GDM1 (cell line): ENCODE measurements around the gene TOM1L2.

Source experiments
- DNase-seq: peaks from one replicate; lab custom pipeline; 2025; lab: John Stamatoyannopoulos, UW

The TOM1L2 gene

GRCh38 chr17:17848311-17849082 lies 123.7 kb downstream of the TOM1L2 start:
- no peak for DNase-seq

GRCh38 chr17:17847726-17848125 lies 124.5 kb downstream of the TOM1L2 start:
- DNase-seq = no peak

GRCh38 chr17:17847118-17847689 lies 125.0 kb downstream of the TOM1L2 start:
- DNase-seq = no peak

- DNase-seq = no peak
Observed at GRCh38 chr17:17846645-17847044, 125.6 kb downstream of the TOM1L2 start.

GRCh38 chr17:17846003-17846402 lies 126.2 kb downstream of the TOM1L2 start:
- no peak for DNase-seq

- no peak for DNase-seq
Observed at GRCh38 chr17:17845046-17845775, 127.0 kb downstream of the TOM1L2 start.

- no peak for DNase-seq
Observed at GRCh38 chr17:17844500-17844899, 127.7 kb downstream of the TOM1L2 start.

- DNase-seq = no peak
Observed at GRCh38 chr17:17844079-17844478, 128.1 kb downstream of the TOM1L2 start.

GRCh38 chr17:17843096-17843495 lies 129.1 kb downstream of the TOM1L2 start:
- DNase-seq = no peak

- DNase-seq = no peak
Observed at GRCh38 chr17:17842111-17842876, 129.9 kb downstream of the TOM1L2 start.

GRCh38 chr17:17841601-17842025 lies 130.6 kb downstream of the TOM1L2 start:
- no peak for DNase-seq

- no peak for DNase-seq
Observed at GRCh38 chr17:17840751-17841591, 131.2 kb downstream of the TOM1L2 start.

- no peak for DNase-seq
Observed at GRCh38 chr17:17839791-17840707, 132.2 kb downstream of the TOM1L2 start.

GRCh38 chr17:17837966-17838962 lies 133.9 kb downstream of the TOM1L2 start:
- peak; percentile 67 for DNase-seq

GRCh38 chr17:17837380-17837821 lies 134.8 kb downstream of the TOM1L2 start:
- no peak for DNase-seq

- peak; percentile 45 for DNase-seq
Observed at GRCh38 chr17:17836818-17837379, 135.3 kb downstream of the TOM1L2 start, which contains the start of gene SREBF1. TSS of gene SREBF1 (minus strand) at chr17:17836986. CDS start at chr17:17836817, 169 bp downstream.

GRCh38 chr17:17836250-17836817 lies 135.9 kb downstream of the TOM1L2 start:
- DNase-seq = peak; percentile 90
